Astrocyte (in vitro differentiated cells and primary cell): Measurements from ENCODE around the gene GBGT1. TPM values are rescaled to one million over a fixed set of nuclear protein-coding genes. Genes with fewer than 3 reads are reported as not detected.

ENCODE experiments used
- DNase-seq: peaks from one replicate; pipeline ENCODE4 v3.0.0-alpha.2; 2010; ENCODE audit warnings: low read depth
- FAIRE-seq: peaks from 2 replicates; lab custom pipeline; 2011; peaks lifted over from hg19 to GRCh38; lab: Jason Lieb, UNC
- H2AFZ ChIP-seq: 2 replicates; pipeline ENCODE4 v1.6.0; 2012; ENCODE audit warnings: low read depth, low read length, inconsistent platforms
- H3K27ac ChIP-seq: 2 replicates; pipeline ENCODE4 v1.5.1; 2011; ENCODE audit warnings: low read depth, low read length, inconsistent platforms
- H3K27me3 ChIP-seq: 2 replicates; pipeline ENCODE4 v1.6.0; 2011; ENCODE audit warnings: low read length, inconsistent platforms; ENCODE audit not compliant: insufficient read depth
- H3K36me3 ChIP-seq: 2 replicates; pipeline ENCODE4 v1.5.1; 2011; ENCODE audit warnings: low read length, inconsistent platforms; ENCODE audit not compliant: insufficient read depth
- H3K4me1 ChIP-seq: 2 replicates; pipeline ENCODE4 v1.5.1; 2011; ENCODE audit warnings: low read length, inconsistent platforms; ENCODE audit not compliant: insufficient read depth
- H3K4me2 ChIP-seq: 2 replicates; pipeline ENCODE4 v1.6.0; 2012; ENCODE audit warnings: low read length, inconsistent platforms
- H3K4me3 ChIP-seq: 2 replicates; pipeline ENCODE4 v1.5.1; 2011; ENCODE audit warnings: low read depth, mild to moderate bottlenecking, low read length, inconsistent platforms; ENCODE audit not compliant: insufficient read depth
- H3K79me2 ChIP-seq: 2 replicates; pipeline ENCODE4 v1.6.0; 2012; ENCODE audit warnings: mild to moderate bottlenecking, low read length, inconsistent platforms; ENCODE audit not compliant: insufficient read depth
- H3K9ac ChIP-seq: 2 replicates; pipeline ENCODE4 v1.6.0; 2012; ENCODE audit warnings: mild to moderate bottlenecking, low read length, inconsistent platforms
- H3K9me3 ChIP-seq: 2 replicates; pipeline ENCODE4 v1.5.1; 2012; ENCODE audit warnings: low read depth, mild to moderate bottlenecking, low read length, inconsistent platforms; ENCODE audit not compliant: insufficient read depth
- H4K20me1 ChIP-seq: 2 replicates; pipeline ENCODE4 v1.6.0; 2012; ENCODE audit warnings: low read length, inconsistent platforms; ENCODE audit not compliant: insufficient read depth
- H3K27ac Mint-ChIP-seq: one replicate; pipeline ENCODE4 v1.8.0; 2021; ENCODE audit warnings: mild to moderate bottlenecking, mixed read lengths; ENCODE audit not compliant: unreplicated experiment
- H3K27me3 Mint-ChIP-seq: one replicate; pipeline ENCODE4 v1.8.0; 2021; ENCODE audit warnings: low read depth, mixed read lengths; ENCODE audit not compliant: unreplicated experiment
- H3K36me3 Mint-ChIP-seq: one replicate; pipeline ENCODE4 v1.8.0; 2021; ENCODE audit warnings: low read depth, mixed read lengths; ENCODE audit not compliant: unreplicated experiment
- H3K4me1 Mint-ChIP-seq: one replicate; pipeline ENCODE4 v1.8.0; 2021; ENCODE audit warnings: low read depth, mixed read lengths; ENCODE audit not compliant: unreplicated experiment
- H3K4me3 Mint-ChIP-seq: one replicate; pipeline ENCODE4 v1.8.0; 2021; ENCODE audit warnings: mild to moderate bottlenecking, moderate library complexity, mixed read lengths; ENCODE audit not compliant: unreplicated experiment
- H3K9me3 Mint-ChIP-seq: one replicate; pipeline ENCODE4 v1.8.0; 2021; ENCODE audit warnings: mild to moderate bottlenecking, mixed read lengths; ENCODE audit not compliant: unreplicated experiment
- CTCF ChIP-seq: IDR thresholded peaks from 2 replicates; pipeline ENCODE4 v1.5.1; 2011; ENCODE audit warnings: low read depth, mild to moderate bottlenecking, inconsistent platforms, low read length, moderate library complexity; ENCODE audit not compliant: insufficient read depth
- EZH2 ChIP-seq: IDR thresholded peaks from 2 replicates; pipeline ENCODE4 v1.6.1; 2012; ENCODE audit warnings: mild to moderate bottlenecking, low read length, inconsistent platforms; ENCODE audit not compliant: insufficient read depth
- total RNA-seq: library from RNA; stranded (reverse); gene quantifications from 2 replicates; pipeline ENCODE4 v1.2.1, GENCODE V29; 2021

GBGT1 gene
- total RNA-seq, 1 donor from 2014 or later = 8.5 TPM

- Mint-ChIP-seq H3K27ac (no peak overlapping the region), H3K9me3 (no peaks in the 10 kb centered on the region), H3K4me3 (no peak overlapping the region), H3K36me3 (peaks cover 8% of the 10 kb centered on the region), H3K4me1 (peaks cover 10% of the 10 kb centered on the region), H3K27me3 (no peaks in the 10 kb centered on the region)
- Histone ChIP-seq H4K20me1 (peaks cover 94% of the 10 kb centered on the region), H3K4me3 (no peak overlapping the region), H3K4me1 (peaks cover 29% of the 10 kb centered on the region), H3K27ac (peak overlapping the region; percentile 2), H3K4me2 (no peak overlapping the region), H3K9me3 (no peaks in the 10 kb centered on the region), H3K9ac (no peak overlapping the region), H3K27me3 (peaks cover 9% of the 10 kb centered on the region), H3K79me2 (peaks cover 26% of the 10 kb centered on the region), H2AFZ (no peak overlapping the region), H3K36me3 (no peaks in the 10 kb centered on the region)
- DNase-seq (peak; percentile 55), FAIRE-seq (no peak)
- TF ChIP-seq EZH2 (no peak), CTCF (no peak)
Measured at GRCh38 chr9:133127340-133127981, 36.3 kb downstream of the GBGT1 start.

GRCh38 chr9:133126697-133127339 lies 36.9 kb downstream of the GBGT1 start:
- DNase-seq (no peak), FAIRE-seq (no peak)
- no peaks in the 10 kb centered on the region for H3K9me3 ChIP-seq
- H3K4me1 Mint-ChIP-seq = peaks cover 11% of the 10 kb centered on the region
- no peak for TF ChIP-seq EZH2
- no peak overlapping the region for H3K4me3 ChIP-seq
- H3K27me3 Mint-ChIP-seq = no peaks in the 10 kb centered on the region
- peak overlapping the region; percentile 56 for H3K9ac ChIP-seq
- H3K27ac ChIP-seq = peak overlapping the region; percentile 33
- H4K20me1 ChIP-seq = peaks cover 94% of the 10 kb centered on the region
- H3K27ac Mint-ChIP-seq = no peak overlapping the region
- peaks cover 8% of the 10 kb centered on the region for H3K36me3 Mint-ChIP-seq
- H3K4me1 ChIP-seq = peaks cover 29% of the 10 kb centered on the region
- H3K4me2 ChIP-seq = peak overlapping the region; percentile 73
- H3K4me3 Mint-ChIP-seq = no peak overlapping the region
- no peaks in the 10 kb centered on the region for H3K9me3 Mint-ChIP-seq
- no peak overlapping the region for H2AFZ ChIP-seq
- H3K27me3 ChIP-seq = peaks cover 9% of the 10 kb centered on the region
- peaks cover 23% of the 10 kb centered on the region for H3K79me2 ChIP-seq
- H3K36me3 ChIP-seq = no peaks in the 10 kb centered on the region

GRCh38 chr9:133125941-133126696 lies 37.6 kb downstream of the GBGT1 start:
- H3K27ac Mint-ChIP-seq = no peak overlapping the region
- DNase-seq (peak; percentile 63), FAIRE-seq (no peak)
- peaks cover 29% of the 10 kb centered on the region for H3K4me1 ChIP-seq
- no peaks in the 10 kb centered on the region for H3K9me3 Mint-ChIP-seq
- H3K4me1 Mint-ChIP-seq = peaks cover 13% of the 10 kb centered on the region
- H3K27me3 Mint-ChIP-seq = no peaks in the 10 kb centered on the region
- peak overlapping the region; percentile 56 for H3K9ac ChIP-seq
- no peaks in the 10 kb centered on the region for H3K9me3 ChIP-seq
- H3K4me3 Mint-ChIP-seq = no peak overlapping the region
- peaks cover 94% of the 10 kb centered on the region for H4K20me1 ChIP-seq
- H3K27me3 ChIP-seq = peaks cover 9% of the 10 kb centered on the region
- TF ChIP-seq CTCF (no peak), EZH2 (no peak)
- peaks cover 20% of the 10 kb centered on the region for H3K79me2 ChIP-seq
- no peak overlapping the region for H3K4me3 ChIP-seq
- peaks cover 5% of the 10 kb centered on the region for H3K36me3 Mint-ChIP-seq
- H3K4me2 ChIP-seq = peak overlapping the region; percentile 73
- no peak overlapping the region for H2AFZ ChIP-seq
- H3K36me3 ChIP-seq = no peaks in the 10 kb centered on the region
- peak overlapping the region; percentile 33 for H3K27ac ChIP-seq
